BLaER1 treated with 17β-estradiol and CSF1 and Interleukin-3, amounts not matched to agents 10 nM and 100 nM (cell line): ENCODE data around the gene SQSTM1.
"Not testable (repeated sequence)": the region's sequence is repeated elsewhere in the genome, so short reads cannot be mapped to it uniquely, and the experiment has no call there.

Source experiments
- H3K27ac ChIP-seq, 11 experiments: shearing (Covaris generic); formaldehyde crosslinking; 2 replicates each; pipeline ENCODE4 v1.8.1; 2022
- H3K27me3 ChIP-seq, 11 experiments: shearing (Covaris generic); formaldehyde crosslinking; 2 replicates each; pipeline ENCODE4 v1.8.1; 2022
- H3K36me3 ChIP-seq, 11 experiments: shearing (Covaris generic); formaldehyde crosslinking; 2 replicates each; pipeline ENCODE4 v1.8.1; 2022
- H3K4me1 ChIP-seq, 10 experiments: shearing (Covaris generic); formaldehyde crosslinking; 2 replicates each; pipeline ENCODE4 v1.8.1; 2022
- H3K4me2 ChIP-seq, 11 experiments: shearing (Covaris generic); formaldehyde crosslinking; 2 replicates each; pipeline ENCODE4 v1.8.1; 2022
- H3K4me3 ChIP-seq, 10 experiments: shearing (Covaris generic); formaldehyde crosslinking; 2 replicates each; pipeline ENCODE4 v1.8.1; 2022
- H3K9ac ChIP-seq, 11 experiments: shearing (Covaris generic); formaldehyde crosslinking; 2 replicates each; pipeline ENCODE4 v1.8.1; 2022
- H3K9me3 ChIP-seq, 11 experiments: shearing (Covaris generic); formaldehyde crosslinking; replicated peaks in 1 of 11; 2 replicates each; pipeline ENCODE4 v1.8.1; 2022
- H4K20me1 ChIP-seq, 11 experiments: shearing (Covaris generic); formaldehyde crosslinking; 2 replicates each; pipeline ENCODE4 v1.8.1; 2022
- Cebpa-rat ChIP-seq, 11 experiments: shearing (Covaris generic); IDR thresholded peaks; 2 replicates each; pipeline ENCODE4 v1.8.1; 2022

The SQSTM1 gene

GRCh38 chr5:179829732-179830435 is 9.2 kb downstream of the SQSTM1 start:
- peaks cover 0 to 43% (median 38%) of the 10 kb centered on the region in 11 experiments; a peak in 17 of 22 replicates for H3K9me3 ChIP-seq
- peaks cover 88 to 95% (median 92%) of the 10 kb centered on the region in 11 experiments for H3K36me3 ChIP-seq
- no peak overlapping the region for H3K4me3 ChIP-seq
- no peaks in the 10 kb centered on the region for H3K27me3 ChIP-seq
- peaks cover 13 to 44% (median 17%) of the 10 kb centered on the region in 10 experiments; a peak in 19 of 20 replicates for H3K4me1 ChIP-seq
- H3K27ac ChIP-seq = no peak overlapping the region
- H3K9ac ChIP-seq = no peak overlapping the region
- no peak overlapping the region for H3K4me2 ChIP-seq
- TF ChIP-seq Cebpa-rat (IDR thresholded peaks at IDR 0.05) = no peak
- H4K20me1 ChIP-seq = peaks cover 17 to 94% (median 54%) of the 10 kb centered on the region in 11 experiments

DNA sequence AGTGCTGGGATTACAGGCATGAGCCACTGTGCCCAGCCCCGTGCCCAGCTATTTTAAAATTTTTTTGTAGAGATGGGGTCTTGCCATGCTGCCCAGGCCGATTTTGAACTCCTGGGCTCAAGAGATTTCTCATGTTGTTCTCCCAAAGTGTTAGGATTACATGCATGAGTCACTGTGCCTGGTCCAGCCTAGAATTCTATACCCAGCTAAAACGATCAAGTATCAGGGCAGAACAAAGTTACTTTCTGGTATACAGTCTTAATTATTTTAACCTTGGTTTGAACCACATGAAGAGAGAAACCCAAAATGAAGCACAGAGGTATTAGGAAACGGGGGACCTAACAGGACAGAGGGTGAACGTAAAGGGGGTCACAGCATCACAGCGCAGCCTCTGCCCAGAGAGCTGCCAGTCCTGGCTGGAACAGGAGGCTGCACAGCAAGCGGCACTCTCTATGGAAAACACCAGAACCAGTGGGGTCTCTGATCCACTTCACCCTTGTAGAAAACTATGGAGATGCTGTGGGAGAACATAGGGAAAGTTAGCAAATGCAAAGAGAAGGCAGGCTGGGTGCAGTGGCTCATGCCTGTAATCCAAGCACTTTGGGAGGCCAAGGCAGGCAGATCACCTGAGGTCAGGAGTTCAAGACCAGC is 10.2 kb downstream of the SQSTM1 start:
- Histone ChIP-seq H3K27ac (no peak overlapping the region), H3K4me3 (no peak overlapping the region), H3K9me3 (peaks cover 0 to 43% (median 38%) of the 10 kb centered on the region in 11 experiments; a peak in 17 of 22 replicates), H3K36me3 (peaks cover 81 to 92% (median 87%) of the 10 kb centered on the region in 11 experiments), H3K27me3 (no peaks in the 10 kb centered on the region), H3K4me2 (no peak overlapping the region), H4K20me1 (peaks cover 10 to 91% (median 44%) of the 10 kb centered on the region in 11 experiments; a peak in 20 of 22 replicates), H3K4me1 (peaks cover 13 to 34% (median 17%) of the 10 kb centered on the region in 10 experiments; a peak in 19 of 20 replicates), H3K9ac (no peak overlapping the region)
- no peak for TF ChIP-seq Cebpa-rat (IDR thresholded peaks at IDR 0.05)

- peaks cover 81 to 92% (median 88%) of the 10 kb centered on the region in 11 experiments for H3K36me3 ChIP-seq
Observed at GRCh38 chr5:179832039-179832745, 11.5 kb downstream of the SQSTM1 start.

DNA sequence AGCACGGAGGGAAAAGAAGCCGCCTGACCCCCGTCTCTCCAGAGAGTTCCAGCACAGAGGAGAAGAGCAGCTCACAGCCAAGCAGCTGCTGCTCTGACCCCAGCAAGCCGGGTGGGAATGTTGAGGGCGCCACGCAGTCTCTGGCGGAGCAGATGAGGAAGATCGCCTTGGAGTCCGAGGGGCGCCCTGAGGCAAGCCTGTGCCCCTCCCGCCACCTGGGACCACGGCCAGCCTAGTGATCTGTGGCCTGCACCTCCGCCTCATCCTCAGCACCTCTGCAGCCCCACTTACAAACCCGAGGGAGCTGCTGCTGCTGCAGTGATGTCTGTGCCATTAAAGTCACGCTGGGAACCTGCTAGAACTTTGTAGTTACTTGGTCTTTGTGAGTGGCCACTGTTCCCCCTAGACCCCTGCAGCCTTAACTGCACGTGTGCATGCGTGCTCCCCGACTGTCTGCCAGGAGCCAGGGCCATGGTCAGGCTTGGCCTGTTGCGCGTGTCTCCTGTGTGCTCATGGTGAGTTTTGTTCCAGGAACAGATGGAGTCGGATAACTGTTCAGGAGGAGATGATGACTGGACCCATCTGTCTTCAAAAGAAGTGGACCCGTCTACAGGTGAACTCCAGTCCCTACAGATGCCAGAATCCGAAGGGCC is 12.5 kb downstream of the SQSTM1 start:
- Histone ChIP-seq H4K20me1 (peaks cover 19 to 91% (median 43%) of the 10 kb centered on the region in 11 experiments; a peak in 21 of 22 replicates), H3K27me3 (no peaks in the 10 kb centered on the region), H3K4me1 (peaks cover 0 to 14% (median 8%) of the 10 kb centered on the region in 10 experiments; a peak in 9 of 20 replicates), H3K36me3 (peaks cover 84 to 92% (median 89%) of the 10 kb centered on the region in 11 experiments), H3K4me2 (no peak overlapping the region), H3K9me3 (peaks cover 0 to 43% (median 38%) of the 10 kb centered on the region in 11 experiments; a peak in 17 of 22 replicates), H3K27ac (no peak overlapping the region), H3K4me3 (no peak overlapping the region), H3K9ac (no peak overlapping the region)
- TF ChIP-seq Cebpa-rat (IDR thresholded peaks at IDR 0.05) = no peak

More at GRCh38 chr5:179832039-179832745, 11.5 kb downstream of the SQSTM1 start:
- TF ChIP-seq Cebpa-rat (IDR thresholded peaks at IDR 0.05) = no peak
- Histone ChIP-seq H3K4me3 (no peak overlapping the region), H3K4me2 (no peak overlapping the region), H3K9ac (no peak overlapping the region), H3K27me3 (no peaks in the 10 kb centered on the region), H3K4me1 (peaks cover 7 to 24% (median 18%) of the 10 kb centered on the region in 10 experiments; a peak in 19 of 20 replicates), H4K20me1 (peaks cover 17 to 91% (median 43%) of the 10 kb centered on the region in 11 experiments; a peak in 21 of 22 replicates), H3K27ac (no peak overlapping the region), H3K9me3 (peaks cover 0 to 43% (median 38%) of the 10 kb centered on the region in 11 experiments; a peak in 17 of 22 replicates)

- TF ChIP-seq Cebpa-rat (IDR thresholded peaks at IDR 0.05) = no peak
- H3K36me3 ChIP-seq = peaks cover 84 to 92% (median 89%) of the 10 kb centered on the region in 11 experiments
- no peak overlapping the region for H3K9ac ChIP-seq
Observed at GRCh38 chr5:179833709-179834070, 13.0 kb downstream of the SQSTM1 start.

GRCh38 chr5:179834120-179834519 is 13.4 kb downstream of the SQSTM1 start:
- no peak overlapping the region for H3K9ac ChIP-seq
- H3K27ac ChIP-seq = no peak overlapping the region
- peaks cover 81 to 91% (median 87%) of the 10 kb centered on the region in 11 experiments for H3K36me3 ChIP-seq
- H3K27me3 ChIP-seq = no peaks in the 10 kb centered on the region
- H4K20me1 ChIP-seq = peaks cover 19 to 89% (median 44%) of the 10 kb centered on the region in 11 experiments; a peak in 21 of 22 replicates
- no peak overlapping the region for H3K4me2 ChIP-seq
- H3K9me3 ChIP-seq = peaks cover 0 to 40% (median 34%) of the 10 kb centered on the region in 11 experiments; a peak in 17 of 22 replicates
- no peak for TF ChIP-seq Cebpa-rat (IDR thresholded peaks at IDR 0.05)
- peaks cover 0 to 8% (median 4%) of the 10 kb centered on the region in 10 experiments; a peak in 8 of 20 replicates for H3K4me1 ChIP-seq
- no peak overlapping the region for H3K4me3 ChIP-seq

More at GRCh38 chr5:179833709-179834070, 13.0 kb downstream of the SQSTM1 start:
- H3K27me3 ChIP-seq = no peaks in the 10 kb centered on the region
- no peak overlapping the region for H3K4me3 ChIP-seq
- peaks cover 19 to 91% (median 43%) of the 10 kb centered on the region in 11 experiments; a peak in 21 of 22 replicates for H4K20me1 ChIP-seq
- H3K4me1 ChIP-seq = peaks cover 0 to 10% (median 6%) of the 10 kb centered on the region in 10 experiments; a peak in 8 of 20 replicates
- H3K9me3 ChIP-seq = peaks cover 0 to 43% (median 38%) of the 10 kb centered on the region in 11 experiments; a peak in 17 of 22 replicates
- H3K27ac ChIP-seq = no peak overlapping the region
- no peak overlapping the region for H3K4me2 ChIP-seq

- H3K27me3 ChIP-seq, H3K4me1 ChIP-seq, H3K4me2 ChIP-seq, H3K27ac ChIP-seq, H3K4me3 ChIP-seq, H3K9ac ChIP-seq: not testable (repeated sequence)
- H3K9me3 ChIP-seq = peaks cover 0 to 33% (median 28%) of the 10 kb centered on the region in 11 experiments; a peak in 17 of 22 replicates
- peaks cover 75 to 91% (median 85%) of the 10 kb centered on the region in 11 experiments for H3K36me3 ChIP-seq
- peaks cover 19 to 89% (median 44%) of the 10 kb centered on the region in 11 experiments; a peak in 21 of 22 replicates for H4K20me1 ChIP-seq
Observed at GRCh38 chr5:179834871-179835270, 14.2 kb downstream of the SQSTM1 start.
